Activated T-helper 1 cell treated with Interleukin-2 at 50 U/mL for 16 hours (primary cell): Measurements from ENCODE around the gene ERVK3-1.
"Not testable (repeated sequence)": the region's sequence is repeated elsewhere in the genome, so short reads cannot be mapped to it uniquely, and the experiment has no call there.

Experiments used
- DNase-seq: peaks from one replicate; pipeline ENCODE4 v3.0.0-alpha.2; 2020; ENCODE audit warnings: low read depth

The ERVK3-1 gene

DNA sequence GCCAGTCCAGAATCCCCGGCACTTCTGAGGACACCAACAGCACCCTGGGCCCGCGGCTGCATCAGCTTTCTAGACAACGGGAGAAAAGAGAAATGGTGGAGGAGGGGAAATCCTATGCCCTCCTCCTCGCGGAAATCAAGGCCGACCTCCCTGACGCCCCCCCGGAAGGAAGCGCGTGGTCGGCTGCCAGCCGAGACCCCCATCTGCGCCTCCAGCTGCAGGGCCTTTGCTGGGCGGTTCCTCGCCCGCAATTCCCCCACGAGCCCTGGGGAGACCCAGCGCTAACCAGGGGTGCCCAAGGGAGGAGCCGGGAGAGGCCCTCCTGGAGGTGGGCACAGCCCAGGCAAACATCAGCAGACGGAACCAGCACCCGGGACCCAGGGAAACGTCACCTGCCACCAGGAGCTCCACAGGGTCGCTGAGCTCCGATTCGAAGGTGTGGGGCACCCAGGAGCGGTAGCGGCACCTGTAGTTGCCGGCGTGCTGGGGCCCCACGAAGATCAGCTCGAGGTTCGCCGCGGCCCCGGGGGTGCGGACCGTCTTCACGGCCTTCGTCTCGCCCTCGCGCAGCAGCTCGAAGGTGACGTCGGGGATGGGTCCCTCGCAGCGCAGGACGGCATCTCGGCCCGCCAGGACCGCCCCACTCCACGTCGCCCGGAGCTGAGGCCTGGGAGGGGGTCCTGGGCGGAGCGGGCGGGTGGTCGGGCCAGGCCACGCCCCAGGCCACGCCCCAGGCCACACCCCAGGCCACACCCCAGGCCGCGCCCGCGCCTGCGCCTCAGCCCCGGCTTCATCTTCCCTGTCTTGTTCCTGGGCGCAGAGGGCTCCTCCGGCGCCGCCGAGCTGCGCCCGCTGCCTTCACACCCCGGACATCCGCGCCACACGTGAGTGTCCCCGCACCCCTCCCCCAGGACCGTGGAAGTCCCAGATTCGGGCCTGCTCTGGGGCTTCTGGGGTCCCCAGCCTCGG, 42.1 kb downstream of the ERVK3-1 start:
- peak; percentile 49 for DNase-seq

DNA sequence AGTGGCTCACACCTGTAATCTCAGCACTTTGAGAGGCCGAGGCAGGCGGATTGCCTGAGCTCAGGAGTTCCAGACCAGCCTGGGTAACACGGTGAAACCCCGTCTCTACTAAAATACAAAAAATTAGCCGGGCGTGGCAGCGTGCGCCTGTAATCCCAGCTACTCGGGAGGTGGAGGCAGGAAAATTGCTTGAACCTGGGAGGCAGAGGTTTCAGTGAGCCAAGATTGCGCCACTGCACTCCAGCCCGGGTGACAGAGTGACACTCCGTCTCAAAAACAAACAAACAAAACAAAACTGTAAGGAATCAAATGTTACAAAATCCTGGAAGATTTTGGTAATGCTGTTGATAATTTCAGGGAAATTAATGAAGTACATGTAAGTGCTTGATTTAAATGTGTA, 42.9 kb downstream of the ERVK3-1 start:
- not testable (repeated sequence) for DNase-seq

GRCh38 chr19:58349590-58349989, 44.4 kb downstream of the ERVK3-1 start:
- no peak for DNase-seq

DNA sequence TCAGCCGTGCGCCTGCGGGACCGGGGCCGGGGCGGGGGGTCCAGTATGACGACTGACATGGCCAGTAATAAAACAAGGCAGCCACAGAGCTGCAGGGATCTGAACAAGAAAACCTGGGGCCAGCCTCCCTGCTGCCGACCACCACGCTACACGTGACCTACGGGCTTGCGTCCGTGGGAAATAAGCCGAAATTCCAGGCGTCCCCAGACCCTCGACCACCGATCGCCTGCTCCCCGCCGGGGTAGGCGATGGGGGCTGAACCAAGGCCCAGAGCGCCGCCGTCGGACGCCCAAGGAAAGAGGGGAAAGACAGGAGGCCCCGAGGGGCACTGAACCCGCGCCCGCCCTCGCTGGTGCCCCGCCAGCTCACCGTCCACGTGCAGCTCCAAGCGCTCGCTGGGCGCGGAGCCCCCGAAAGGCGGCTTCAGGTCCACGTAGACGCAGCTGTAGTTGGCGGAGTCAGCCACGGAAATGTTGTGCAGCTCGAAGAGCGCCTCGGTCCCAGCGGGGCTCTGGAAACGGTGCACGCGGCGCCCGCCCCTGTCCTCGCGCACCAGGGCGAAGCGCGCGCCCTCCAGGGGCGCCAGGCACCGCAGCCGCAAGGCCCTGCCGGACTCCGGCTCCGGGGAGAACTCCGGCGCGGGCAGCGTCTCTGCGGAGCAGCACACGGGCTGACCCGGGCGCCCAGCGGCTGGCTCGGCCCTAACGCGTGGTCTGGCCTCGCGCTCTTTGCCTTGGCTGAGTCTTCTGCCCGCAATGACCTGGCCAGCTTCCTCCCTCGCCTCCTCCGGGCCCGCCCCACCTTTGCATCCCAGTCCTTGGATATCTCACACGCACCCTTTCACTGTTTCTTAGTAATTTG, 45.1 kb downstream of the ERVK3-1 start:
- DNase-seq: no peak

DNA sequence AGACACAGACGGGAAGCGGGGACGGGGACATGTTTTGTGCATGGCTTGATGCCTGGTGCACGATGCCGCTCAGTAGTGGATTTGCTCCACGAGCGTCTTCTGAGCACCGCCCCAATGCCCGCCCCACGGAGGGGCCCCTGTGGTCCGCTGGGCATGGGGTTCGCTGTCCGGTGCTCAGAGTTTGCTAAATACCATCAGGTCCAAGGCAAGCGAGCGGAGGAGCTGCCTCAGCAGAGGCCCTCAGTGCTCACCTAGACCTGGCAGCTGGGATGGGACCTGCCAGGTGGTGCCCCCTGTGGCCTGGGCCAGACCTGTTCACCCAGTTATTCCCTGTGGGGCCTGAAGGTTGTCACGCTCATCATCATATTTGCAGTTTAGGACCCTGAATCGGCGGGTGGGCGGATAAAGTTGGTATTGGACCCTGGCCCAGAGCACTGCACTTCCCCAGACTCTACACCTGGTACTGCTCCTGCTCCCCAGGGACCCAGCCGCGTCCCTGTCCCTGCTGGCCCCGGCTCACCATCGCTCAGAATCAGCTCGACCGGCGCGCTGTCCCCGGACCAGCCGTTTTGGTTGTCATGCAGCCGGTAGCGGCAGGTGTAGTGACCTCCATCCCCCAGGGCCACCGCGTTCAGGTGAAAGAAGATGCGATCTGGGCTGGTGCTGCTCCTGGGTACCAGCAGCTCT, 45.8 kb downstream of the ERVK3-1 start:
- no peak for DNase-seq

- DNase-seq: no peak
These were observed 46.3 kb downstream of the ERVK3-1 start for GRCh38 chr19:58351558-58351878.

DNA sequence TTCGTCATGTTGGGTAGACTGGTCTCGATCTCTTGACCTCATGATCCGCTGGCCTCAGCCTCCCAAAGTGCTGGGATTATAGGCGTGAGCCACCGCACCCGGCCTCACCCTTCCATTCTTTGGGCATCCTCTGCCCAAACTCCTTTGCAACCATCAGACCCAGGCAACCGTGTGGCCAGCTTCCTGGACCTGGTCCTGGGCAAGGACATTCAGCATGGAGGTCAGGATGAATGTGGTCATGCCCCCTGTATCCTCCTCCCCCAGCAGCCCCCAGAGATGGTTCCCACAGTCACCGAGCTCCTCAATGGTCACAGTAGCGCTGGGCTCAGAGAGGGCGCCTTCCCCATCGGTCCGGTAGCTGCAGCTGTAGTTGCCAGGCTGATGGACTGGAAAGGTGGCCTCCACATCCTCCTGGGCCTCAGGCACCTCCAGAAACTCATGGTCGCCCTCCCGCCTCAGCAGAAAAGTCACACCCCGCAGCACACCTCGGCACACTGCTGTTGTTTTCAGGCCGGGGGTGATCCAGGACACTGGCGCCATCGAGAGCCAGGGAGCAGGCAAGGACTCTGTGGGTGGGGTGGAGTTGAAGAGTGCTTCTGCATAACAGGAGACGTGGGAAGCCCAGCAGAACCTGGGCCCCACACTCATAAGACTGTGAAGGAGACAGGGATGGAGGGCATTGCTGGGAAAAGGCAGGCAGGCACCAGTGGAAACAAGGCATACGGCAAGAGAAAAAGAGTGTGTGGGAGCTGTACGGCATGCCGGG, 47.0 kb downstream of the ERVK3-1 start:
- DNase-seq: no peak

DNA sequence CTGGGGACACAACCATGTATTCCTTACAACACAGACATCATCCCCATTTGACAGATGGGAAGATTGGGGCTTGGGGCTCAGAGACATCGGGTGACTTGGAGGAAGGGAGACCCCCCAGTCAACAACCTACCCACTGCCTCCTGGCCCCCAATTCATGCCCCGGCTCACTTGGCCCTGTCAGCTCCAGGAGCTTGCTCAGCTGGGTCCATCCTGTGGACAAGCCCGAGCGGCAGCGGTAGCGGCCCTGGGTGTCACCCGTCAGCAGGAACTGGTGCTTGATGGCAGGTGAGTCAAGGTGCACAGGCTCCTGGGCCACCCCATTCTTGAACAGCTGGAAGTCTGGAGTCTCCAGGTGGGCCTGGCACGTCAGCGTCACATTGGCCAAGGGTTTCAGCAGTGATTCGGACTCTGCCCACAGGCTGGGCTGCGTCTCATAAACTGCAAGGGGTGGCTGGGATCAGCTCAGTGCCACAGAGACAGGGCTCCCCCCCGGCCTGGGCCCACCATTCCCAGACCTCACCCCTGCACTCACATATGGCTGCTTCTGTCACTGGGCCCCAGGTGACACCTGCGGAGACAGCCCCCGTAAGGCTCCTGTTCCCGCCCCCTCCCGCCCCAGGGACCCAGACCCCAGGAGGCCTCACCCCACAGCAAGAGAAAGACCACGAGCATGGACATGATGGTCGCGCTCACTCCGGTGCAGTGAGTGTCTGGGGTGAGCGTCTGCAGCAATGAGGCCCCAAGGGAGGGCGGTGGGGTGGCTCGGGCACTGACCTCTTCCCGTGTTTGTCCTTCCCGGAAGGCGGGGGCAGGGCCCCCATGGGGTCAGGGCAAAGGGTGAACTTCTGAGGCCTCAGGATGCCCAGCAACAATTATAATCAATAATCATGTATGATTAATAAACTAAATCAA, 47.8 kb downstream of the ERVK3-1 start, which contains the start of gene A1BG:
TSS of gene A1BG (minus strand) at position 733 of the 912 bp plus-strand sequence. CDS start at position 678, 55 bp downstream.
- no peak for DNase-seq

DNA sequence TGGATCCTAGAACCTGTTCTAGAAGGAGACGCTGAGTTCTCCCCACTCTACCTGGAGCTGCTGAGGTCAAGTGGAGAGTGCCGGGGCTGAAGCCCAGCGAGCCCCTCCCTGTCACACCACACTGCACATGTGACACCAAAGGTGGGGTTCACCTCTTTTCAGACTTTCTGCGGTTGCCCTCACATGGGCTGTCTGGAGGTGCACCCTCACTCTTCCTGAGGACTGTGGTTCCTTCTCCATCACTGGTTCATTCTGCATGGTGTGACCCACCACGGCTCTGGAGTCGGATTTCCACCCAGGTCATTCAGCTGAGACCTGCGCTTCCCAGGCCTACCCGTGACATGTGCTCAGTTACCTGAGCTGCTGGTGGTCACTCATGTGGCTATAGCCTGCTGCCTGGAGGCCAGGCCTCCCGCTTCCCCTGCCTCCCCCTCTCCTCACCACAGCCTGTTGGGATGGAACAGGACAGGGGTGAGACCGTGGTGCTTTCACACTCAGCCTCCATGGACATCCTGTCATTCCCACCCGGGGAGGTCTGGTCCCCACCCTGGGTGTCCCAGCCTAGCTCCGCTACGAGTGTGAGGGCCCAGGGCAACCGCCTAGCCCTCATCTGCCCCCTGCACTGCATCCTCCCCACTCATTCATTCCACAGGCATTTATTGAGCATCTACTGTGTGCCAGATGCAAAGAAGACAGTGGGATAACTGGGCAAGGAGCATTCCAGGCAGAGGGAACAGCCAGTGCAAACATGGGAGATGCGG, 48.7 kb downstream of the ERVK3-1 start:
- DNase-seq: no peak

- no peak for DNase-seq
These were observed 49.4 kb downstream of the ERVK3-1 start for GRCh38 chr19:58354478-58355030.

- no peak for DNase-seq
These were observed 50.1 kb downstream of the ERVK3-1 start for GRCh38 chr19:58355215-58355796.

DNA sequence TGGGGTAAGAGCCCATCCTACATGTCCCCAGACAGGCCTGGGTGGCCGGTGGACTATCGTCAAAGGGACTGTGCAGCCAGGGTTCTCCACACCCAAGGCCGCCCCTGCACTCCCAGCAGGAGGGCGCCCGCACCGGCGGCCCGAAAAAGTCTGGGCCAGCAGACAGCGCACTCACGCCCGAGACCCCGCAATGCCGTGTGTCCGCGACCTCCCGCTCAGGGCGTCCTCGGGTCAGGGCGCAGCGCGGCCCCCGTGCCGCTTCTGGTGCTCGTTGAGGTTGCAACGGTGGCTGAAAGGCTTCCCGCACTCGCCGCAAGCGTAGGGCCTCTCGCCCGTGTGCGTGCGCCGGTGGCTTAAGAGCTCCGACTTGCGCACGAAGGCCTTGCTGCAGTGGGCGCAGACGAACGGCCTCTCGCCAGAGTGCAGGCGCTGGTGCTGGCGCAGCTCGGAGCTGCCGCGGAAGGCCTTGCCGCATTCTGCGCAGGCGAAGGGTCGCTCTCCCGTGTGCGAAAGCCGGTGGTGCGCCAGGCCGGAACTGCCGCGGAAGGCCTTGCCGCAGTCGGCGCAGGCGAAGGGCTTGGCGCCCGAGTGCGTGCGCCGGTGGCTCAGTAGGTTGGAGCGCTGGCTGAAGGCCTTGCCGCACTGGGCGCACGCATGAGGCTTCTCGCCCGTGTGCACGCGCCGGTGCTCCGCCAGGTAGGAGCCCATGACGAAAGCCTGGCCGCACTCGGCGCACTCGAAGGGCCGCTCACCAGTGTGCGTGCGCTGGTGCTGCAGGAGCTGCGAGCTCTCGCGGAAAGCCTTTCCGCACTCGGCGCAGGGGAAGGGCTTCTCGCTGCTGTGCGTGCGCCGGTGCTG, 51.0 kb downstream of the ERVK3-1 start:
- no peak for DNase-seq

- no peak for DNase-seq
These were observed 51.7 kb downstream of the ERVK3-1 start for GRCh38 chr19:58356766-58357480.

DNA sequence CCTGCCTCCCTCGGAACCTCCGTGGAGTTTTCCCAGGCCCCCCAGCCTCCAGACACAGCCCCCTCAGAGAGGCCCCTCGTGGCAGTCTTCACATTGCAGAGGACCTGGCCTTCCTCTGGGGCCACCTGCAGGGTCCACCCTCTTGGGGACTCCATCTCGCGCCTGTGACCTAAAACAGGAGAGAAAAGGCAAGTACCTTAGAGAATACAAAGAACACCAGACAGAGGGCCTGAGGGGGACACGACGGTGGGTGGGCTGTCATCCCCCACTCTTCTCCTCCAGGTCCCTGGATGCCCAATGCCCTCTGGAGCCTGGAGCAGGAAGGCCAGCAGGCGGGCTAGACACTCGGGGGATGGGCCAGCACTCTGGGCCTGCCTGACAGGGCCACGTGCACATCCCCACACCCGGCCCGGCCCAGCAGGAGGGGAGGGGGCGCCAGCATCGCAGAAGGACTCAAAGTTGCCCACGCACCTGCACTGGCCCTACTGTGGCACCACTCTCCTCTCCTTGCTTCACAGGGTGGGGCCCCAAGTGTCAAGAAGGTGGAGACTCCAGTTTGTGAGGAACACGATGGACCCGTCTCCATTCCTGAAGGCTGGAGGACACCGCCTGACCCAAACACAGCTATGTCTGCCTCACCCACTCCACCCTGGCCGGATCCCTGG, 52.4 kb downstream of the ERVK3-1 start:
- DNase-seq: no peak

DNA sequence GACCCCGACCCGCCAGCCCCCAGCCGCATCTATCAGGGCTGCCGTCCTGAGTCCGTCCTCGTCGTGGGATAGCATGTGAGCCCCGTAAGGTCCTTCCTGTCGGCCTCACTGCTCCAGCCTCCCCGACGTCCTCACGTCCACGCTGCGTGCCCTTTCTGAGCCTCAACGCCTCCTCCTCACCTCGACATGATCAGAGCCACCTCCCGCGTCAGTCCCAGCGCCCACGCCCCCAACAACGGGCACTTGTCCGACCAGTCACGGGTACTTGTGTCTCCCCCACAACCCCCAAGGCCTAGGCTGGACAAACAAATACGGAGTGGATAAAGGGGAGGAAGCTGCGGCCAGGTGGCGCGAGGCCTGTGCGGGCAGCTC, 56.7 kb downstream of the ERVK3-1 start:
- no peak for DNase-seq

DNA sequence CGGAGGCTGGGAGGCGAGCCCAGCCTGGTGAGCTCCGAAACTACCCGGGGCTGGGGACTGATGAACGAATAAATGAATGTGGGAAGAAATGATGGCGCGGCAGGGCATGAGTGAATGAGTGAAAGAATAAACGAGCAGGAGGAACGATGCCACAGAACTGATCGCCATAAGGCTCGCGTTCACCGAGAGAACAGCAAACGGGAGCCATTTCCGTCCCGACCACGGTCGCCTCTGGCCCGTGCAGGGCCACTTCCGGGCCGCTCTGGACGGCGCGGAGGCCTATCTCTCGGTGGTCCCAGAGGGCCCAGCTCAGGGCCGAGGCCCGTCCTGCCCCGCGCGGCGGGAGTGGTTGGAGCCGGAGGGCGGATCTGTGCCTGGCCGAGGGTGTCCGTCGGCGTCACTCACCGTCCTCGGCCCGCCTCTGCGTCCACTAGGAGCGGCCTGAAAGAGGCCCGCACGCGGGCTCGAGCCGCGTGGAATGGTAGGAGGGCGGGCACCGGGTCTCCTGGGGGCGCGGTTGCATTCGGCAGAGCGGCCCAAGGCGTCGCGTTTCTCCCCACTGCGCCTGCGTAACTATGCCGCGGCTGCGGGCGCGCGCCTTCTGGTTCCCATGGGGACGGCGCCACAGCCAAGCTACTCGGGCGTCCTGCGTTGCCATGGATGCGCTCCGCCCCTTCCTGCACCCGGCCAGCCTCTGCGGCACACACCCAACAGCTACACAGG, 57.3 kb downstream of the ERVK3-1 start, which contains the start of gene ZNF497:
TSS of gene ZNF497 (minus strand) at position 480 of the 723 bp plus-strand sequence. CDS start 5,116 bp downstream, outside the sequence.
- DNase-seq: peak; percentile 95
